HG03571 (cell line): ENCODE measurements around the gene NDUFS2.
A peak's percentile ranks its signal among the peaks of the same experiment; 100 is the strongest.
"Not testable (repeated sequence)": the region's sequence is repeated elsewhere in the genome, so short reads cannot be mapped to it uniquely, and the experiment has no call there.

Experiments used
- ATAC-seq: cut with Tn5 transposase; IDR thresholded peaks from one replicate; pipeline ENCODE4 v1.9.1; 2021; ENCODE audit not compliant: unreplicated experiment

The NDUFS2 gene

DNA sequence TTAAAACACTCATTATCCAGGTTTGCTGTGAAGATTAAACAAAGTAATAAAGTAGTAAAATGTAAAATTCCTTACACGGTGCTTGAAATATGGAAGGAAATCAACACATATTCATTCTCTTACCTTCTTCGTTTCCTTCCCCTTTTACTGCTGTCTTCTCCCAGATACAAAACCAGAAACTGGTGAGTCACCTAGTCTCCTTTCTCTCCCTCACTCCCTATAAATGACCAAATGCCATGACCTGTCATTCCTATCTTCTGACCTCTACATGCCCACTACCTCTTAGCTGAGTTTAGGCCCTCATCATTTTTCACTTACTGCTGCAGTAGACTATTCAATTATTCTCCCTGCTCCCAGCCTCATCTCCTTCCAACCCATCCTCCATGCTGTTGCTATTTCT, 40.1 kb downstream of the NDUFS2 start:
- ATAC-seq, result no peak

- no peak for ATAC-seq
Observed at GRCh38 chr1:161244888-161245287, 42.7 kb downstream of the NDUFS2 start.

GRCh38 chr1:161250100-161250499, 47.9 kb downstream of the NDUFS2 start:
- not testable (repeated sequence) for ATAC-seq

GRCh38 chr1:161250829-161251228, 48.7 kb downstream of the NDUFS2 start:
- ATAC-seq, result no peak

GRCh38 chr1:161251579-161251978, 49.4 kb downstream of the NDUFS2 start:
- ATAC-seq, result no peak

DNA sequence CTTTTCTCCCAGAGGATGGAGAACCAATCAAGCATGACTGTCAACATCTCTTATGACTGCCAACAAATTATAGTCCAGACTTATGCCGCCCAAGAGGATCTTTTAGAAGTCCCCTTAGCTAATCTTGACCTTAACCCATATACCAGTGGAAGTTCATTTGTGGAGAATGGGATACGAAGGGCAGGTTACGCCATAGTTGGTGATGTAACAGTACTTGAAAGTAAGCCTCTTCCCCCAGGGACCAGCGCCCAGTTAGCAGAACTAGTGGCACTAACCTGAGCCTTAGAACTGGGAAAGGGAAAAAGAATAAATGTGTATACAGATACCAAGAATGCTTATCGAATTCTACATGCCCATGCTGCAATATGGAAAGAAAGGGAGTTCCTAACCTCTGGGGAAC, 53.1 kb downstream of the NDUFS2 start:
- not testable (repeated sequence) for ATAC-seq

DNA sequence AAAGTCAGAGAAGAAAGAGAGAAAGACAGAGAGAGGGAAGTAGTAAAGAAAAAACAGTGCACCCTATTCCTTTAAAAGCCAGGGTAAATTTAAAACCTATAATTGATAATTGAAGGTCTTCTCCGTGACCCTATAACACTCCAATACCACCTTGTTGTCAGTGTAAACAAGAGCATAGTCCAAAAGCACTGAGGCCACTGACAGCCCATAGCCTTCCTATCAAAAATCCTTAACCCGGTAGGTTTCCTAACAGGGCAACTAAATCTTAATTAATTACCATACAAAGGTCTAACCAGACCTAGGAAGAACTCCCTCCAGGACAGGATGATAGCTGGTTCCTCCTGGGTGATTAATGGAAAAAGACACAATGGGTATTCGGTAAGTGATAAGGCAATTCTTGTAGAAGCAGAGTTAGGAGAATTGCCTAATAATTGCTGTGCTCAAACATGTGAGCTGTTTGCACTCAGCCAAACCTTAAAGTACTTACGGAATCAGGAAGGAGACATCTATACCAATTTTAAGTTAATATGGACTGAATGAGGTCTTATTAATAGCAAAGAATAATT, 53.9 kb downstream of the NDUFS2 start:
- ATAC-seq, result not testable (repeated sequence)

DNA sequence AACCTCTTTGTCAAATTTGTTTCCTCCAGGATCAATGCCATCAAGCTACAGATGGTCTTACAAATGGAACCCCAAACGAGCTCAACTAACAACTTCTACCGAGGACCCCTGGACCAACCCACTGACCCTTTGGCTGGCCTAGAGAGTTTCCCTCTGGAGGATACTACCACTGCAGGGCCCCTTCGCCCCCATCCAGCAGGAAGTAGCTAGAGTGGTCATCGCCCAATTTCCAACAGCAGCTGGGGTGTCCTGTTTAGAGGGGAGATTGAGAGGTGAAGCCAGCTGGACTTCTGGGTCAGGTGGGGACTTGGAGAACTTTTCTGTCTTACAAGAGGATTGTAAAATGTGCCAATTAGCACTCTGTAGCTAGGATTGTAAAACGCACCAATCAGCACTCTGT, 54.9 kb downstream of the NDUFS2 start:
- ATAC-seq, result not testable (repeated sequence)

GRCh38 chr1:161258439-161259344, 56.5 kb downstream of the NDUFS2 start, which contains the start of gene PCP4L1:
Gene PCP4L1, plus strand, starts transcription at chr1:161258745. Its CDS starts 230 bp downstream, at chr1:161258975.
- ATAC-seq, result no peak

GRCh38 chr1:161259345-161259702, 57.2 kb downstream of the NDUFS2 start:
- ATAC-seq, result no peak

DNA sequence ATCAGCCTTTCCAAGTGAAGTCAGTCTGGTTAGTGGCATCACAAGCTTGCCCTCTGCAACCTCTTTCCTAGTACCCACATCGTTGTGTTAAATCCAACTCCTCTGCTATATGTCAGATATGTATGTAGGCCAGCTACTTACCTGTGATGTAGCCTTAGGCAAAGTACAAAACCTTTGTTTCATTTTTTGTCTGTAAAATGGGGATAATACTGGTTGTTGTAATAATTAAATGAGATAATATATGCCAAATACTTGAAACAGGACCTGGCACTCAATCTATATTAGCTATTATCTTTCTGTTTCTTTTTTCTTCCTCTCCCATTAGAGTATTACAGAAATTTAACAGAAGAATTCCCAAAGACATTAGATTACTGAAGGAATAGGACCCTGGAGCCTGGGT, 57.6 kb downstream of the NDUFS2 start:
- no peak for ATAC-seq

DNA sequence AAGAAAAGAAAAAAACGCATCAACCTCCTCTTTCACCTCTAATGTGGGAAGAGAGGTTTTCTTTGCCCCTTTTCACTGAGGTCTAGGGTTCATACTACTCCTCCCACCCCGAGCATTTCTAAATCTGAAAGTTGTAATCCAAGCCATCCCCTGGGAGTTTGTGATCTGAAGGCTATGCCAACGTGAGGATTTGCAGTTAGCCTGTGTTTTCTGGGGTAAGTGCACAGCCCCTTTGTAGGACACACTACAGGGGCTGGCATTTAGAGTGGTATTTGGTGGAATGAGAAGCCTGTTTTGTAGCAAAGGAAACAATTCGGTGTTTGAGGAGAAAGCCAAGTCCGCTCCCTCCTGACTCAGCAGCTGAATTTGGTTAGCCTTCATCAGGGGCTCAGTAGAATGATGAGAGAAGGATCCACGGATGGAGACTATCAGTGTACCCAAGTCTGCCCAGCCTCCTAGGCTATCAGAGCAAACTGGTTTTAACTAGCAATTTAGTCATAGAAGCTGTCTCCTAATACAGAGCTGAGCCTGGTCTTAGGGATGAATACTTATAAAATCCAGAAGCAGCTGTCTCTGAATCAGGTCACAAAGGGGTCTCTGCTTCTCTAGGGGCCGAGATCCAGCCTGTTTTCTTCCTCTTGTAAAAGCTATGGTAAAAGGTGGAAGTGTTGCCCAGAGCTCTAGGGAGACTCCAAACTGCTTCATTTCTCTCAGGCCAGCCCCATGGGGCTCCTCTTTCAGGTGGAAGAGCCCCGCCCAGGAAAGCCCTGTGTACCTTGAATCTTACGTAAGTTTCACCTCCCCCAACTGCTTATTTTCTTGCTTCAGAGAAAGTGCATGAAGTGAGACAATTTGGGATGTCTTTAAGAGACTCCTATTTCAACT, 58.5 kb downstream of the NDUFS2 start:
- no peak for ATAC-seq

DNA sequence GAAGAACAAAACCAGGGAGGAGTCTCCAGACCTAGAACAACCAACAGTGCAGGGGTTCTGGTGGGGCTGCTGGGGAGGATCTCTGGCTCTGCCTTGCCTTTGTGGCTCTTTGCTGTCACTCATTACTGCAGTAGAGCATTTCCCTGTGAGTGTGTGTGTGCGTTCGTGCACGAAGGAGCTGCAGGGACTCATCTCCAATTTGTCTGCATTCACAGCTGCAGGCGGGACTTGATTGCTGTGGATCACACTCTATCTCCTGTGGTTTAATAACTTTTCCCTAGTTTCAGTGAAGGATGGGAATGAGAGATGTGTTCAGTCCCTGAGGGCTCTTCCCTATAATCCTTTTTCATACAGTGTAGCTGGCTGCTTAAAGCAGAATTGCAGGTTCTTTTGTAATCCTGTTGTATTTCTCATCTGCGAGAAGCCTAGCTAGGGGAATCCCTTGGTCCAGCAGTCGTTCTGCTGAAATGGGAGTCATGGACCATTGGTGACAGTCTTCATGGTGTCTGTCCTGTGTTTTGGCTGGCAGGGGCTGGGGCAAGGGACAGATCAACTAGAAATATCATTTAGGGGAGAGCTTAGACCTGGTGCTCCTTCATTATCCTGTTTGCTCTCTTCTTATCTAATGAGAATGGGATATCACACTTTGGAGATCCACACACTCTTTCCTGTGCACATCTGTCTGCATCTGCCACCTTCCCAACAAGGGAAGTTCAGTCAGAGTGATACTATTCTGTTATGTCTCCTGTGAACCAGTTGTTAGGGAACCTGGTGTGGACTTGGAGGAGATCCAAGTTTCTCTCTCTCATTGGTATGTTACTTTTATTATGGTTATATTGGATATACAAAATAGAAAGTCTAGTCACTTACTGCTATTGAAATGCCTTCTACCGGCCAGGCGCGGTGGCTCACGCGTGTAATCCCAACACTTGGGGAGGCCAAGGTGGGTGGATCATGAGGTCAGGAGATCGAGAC, 59.4 kb downstream of the NDUFS2 start:
- peak; percentile 51 for ATAC-seq
